NCI-H1694 (cell line): ENCODE results near the gene THOC2.
"Not testable (repeated sequence)": the region's sequence is repeated elsewhere in the genome, so short reads cannot be mapped to it uniquely, and the experiment has no call there.

Experiments used
- DNase-seq: peaks from one replicate; lab custom pipeline; 2025; lab: John Stamatoyannopoulos, UW

THOC2 gene

GRCh38 chrX:123738378-123738940 lies 5.6 kb upstream of the THOC2 start:
- no peak for DNase-seq

GRCh38 chrX:123736333-123736921 lies 3.6 kb upstream of the THOC2 start:
- no peak for DNase-seq

GRCh38 chrX:123735137-123735536 lies 2.3 kb upstream of the THOC2 start:
- DNase-seq = not testable (repeated sequence)

GRCh38 chrX:123734079-123734478 lies 1.2 kb upstream of the THOC2 start:
- not testable (repeated sequence) for DNase-seq

- DNase-seq = no peak
Measured at GRCh38 chrX:123731987-123732669, 724 bp downstream of the THOC2 start.

GRCh38 chrX:123731258-123731986 lies 1.4 kb downstream of the THOC2 start:
- no peak for DNase-seq

GRCh38 chrX:123728554-123728953 lies 4.3 kb downstream of the THOC2 start:
- DNase-seq = no peak

GRCh38 chrX:123728016-123728415 lies 4.8 kb downstream of the THOC2 start:
- DNase-seq = no peak

- DNase-seq = not testable (repeated sequence)
Measured at GRCh38 chrX:123722193-123722592, 10.7 kb downstream of the THOC2 start.

- no peak for DNase-seq
Measured at GRCh38 chrX:123720486-123720885, 12.4 kb downstream of the THOC2 start.

GRCh38 chrX:123713841-123714240 lies 19.0 kb downstream of the THOC2 start:
- no peak for DNase-seq

- DNase-seq = no peak
Measured at GRCh38 chrX:123713434-123713833, 19.4 kb downstream of the THOC2 start.

- DNase-seq = not testable (repeated sequence)
Measured at GRCh38 chrX:123711201-123711600, 21.7 kb downstream of the THOC2 start.

- no peak for DNase-seq
Measured at GRCh38 chrX:123704781-123705180, 28.1 kb downstream of the THOC2 start.

GRCh38 chrX:123698979-123699520 lies 33.8 kb downstream of the THOC2 start:
- no peak for DNase-seq

- DNase-seq = no peak
Measured at GRCh38 chrX:123696334-123696733, 36.5 kb downstream of the THOC2 start.

- DNase-seq = no peak
Measured at GRCh38 chrX:123695242-123695641, 37.6 kb downstream of the THOC2 start.

GRCh38 chrX:123691776-123692175 lies 41.1 kb downstream of the THOC2 start:
- no peak for DNase-seq

GRCh38 chrX:123688524-123688923 lies 44.3 kb downstream of the THOC2 start:
- no peak for DNase-seq

GRCh38 chrX:123685232-123685631 lies 47.6 kb downstream of the THOC2 start:
- DNase-seq = no peak

GRCh38 chrX:123682186-123682585 lies 50.7 kb downstream of the THOC2 start:
- DNase-seq = no peak

- not testable (repeated sequence) for DNase-seq
Measured at GRCh38 chrX:123679733-123680460, 53.0 kb downstream of the THOC2 start.
